SK-N-SH (cell line): ENCODE measurements around the gene PERM1.

Source experiments
- CHD2 ChIP-seq: fragments of 150-350 bp; IDR thresholded peaks from 2 replicates; pipeline ENCODE4 v1.6.1; 2018; ENCODE audit warnings: low read length; ENCODE audit not compliant: partially characterized antibody
- CTCF ChIP-seq: fragments of 200-600 bp; sonication (generic); IDR thresholded peaks from 2 replicates; pipeline ENCODE4 v1.6.1; 2017; ENCODE audit warnings: antibody characterized with exemption, mild to moderate bottlenecking, moderate library complexity
- EP300 ChIP-seq, 2 experiments: IDR thresholded peaks; 2 replicates each; pipeline versions ENCODE4 v1.4.0 to v1.6.1; 2012; ENCODE audit warnings: borderline replicate concordance in 1 of 2, low read depth in 1 of 2, low read length in 1 of 2
- EZH2phosphoT487 ChIP-seq: fragments of 200-600 bp; sonication (generic); IDR thresholded peaks from 2 replicates; pipeline ENCODE4 v1.6.1; 2017; ENCODE audit warnings: low read depth, mixed run types, mild to moderate bottlenecking, antibody characterized with exemption, moderate library complexity, borderline replicate concordance
- FOXM1 ChIP-seq: IDR thresholded peaks from 2 replicates; pipeline ENCODE4 v1.4.0; 2012; ENCODE audit warnings: low read depth, mild to moderate bottlenecking
- MAX ChIP-seq: IDR thresholded peaks from 2 replicates; pipeline ENCODE4 v1.4.0; 2012; ENCODE audit warnings: low read depth
- MXI1 ChIP-seq: IDR thresholded peaks from 2 replicates; pipeline ENCODE4 v1.6.1; 2012; ENCODE audit warnings: mild to moderate bottlenecking, low read depth, low read length, improper control_type of control experiment
- POLR2AphosphoS5 ChIP-seq: IDR thresholded peaks from 2 replicates; pipeline ENCODE4 v1.6.1; 2012; ENCODE audit warnings: low read depth, low read length
- REST ChIP-seq: IDR thresholded peaks from 2 replicates; pipeline ENCODE4 v1.6.1; 2012; ENCODE audit warnings: mild to moderate bottlenecking, low read depth, low read length, moderate library complexity
- RFX5 ChIP-seq: IDR thresholded peaks from 2 replicates; pipeline ENCODE4 v1.6.1; 2012; ENCODE audit warnings: mild to moderate bottlenecking, improper control_type of control experiment, low read length
- SMC3 ChIP-seq: IDR thresholded peaks from 2 replicates; pipeline ENCODE4 v1.6.1; 2012; ENCODE audit warnings: low read depth, low read length, improper control_type of control experiment
- YY1 ChIP-seq: IDR thresholded peaks from 2 replicates; pipeline ENCODE4 v1.4.0; 2012; ENCODE audit warnings: low read depth, mild to moderate bottlenecking
- ZBTB33 ChIP-seq: IDR thresholded peaks from 2 replicates; pipeline ENCODE4 v1.4.0; 2012; ENCODE audit warnings: low read depth, borderline replicate concordance

- TF ChIP-seq RFX5 (no peak), CHD2 (no peak), REST (no peak), POLR2AphosphoS5 (no peak), SMC3 (no peak), MAX (no peak), EP300 (IDR thresholded peaks at IDR 0.05; ENCODE audit: borderline replicate concordance in 1 of 2, low read depth in 1 of 2, low read length in 1 of 2) (no peak), CTCF (no peak), EZH2phosphoT487 (no peak), ZBTB33 (no peak), FOXM1 (no peak), MXI1 (no peak), YY1 (no peak)
These were observed 14.2 kb downstream of the PERM1 start for GRCh38 chr1:967466-968343.
